ENCODE results near the gene HSPA5.
"Not testable (repeated sequence)": the region's sequence is repeated elsewhere in the genome, so short reads cannot be mapped to it uniquely, and the experiment has no call there.

HSPA5 gene

DNA sequence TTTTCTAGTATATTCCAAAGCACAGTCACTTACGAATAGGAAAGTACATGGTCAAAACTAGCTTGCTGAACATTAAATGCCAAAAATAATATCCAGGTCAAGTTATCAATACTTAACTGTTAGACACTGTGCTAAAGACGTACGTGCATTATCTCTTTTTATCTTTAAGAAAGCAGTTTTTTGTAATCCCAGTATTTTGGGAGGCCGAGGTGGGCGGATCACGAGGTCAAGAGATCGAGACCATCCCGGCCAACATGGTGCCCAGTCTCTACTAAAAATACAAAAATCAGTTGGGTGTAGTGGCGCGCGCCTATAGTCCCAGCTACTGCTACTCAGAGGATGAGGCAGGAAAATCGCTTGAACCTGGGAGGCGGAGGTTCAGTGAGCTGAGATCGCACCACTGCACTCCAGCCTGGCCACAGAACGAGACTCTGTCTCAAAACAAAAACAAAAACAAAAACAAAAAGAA is 2.7 kb upstream of the HSPA5 start:
- no peak for DNase-seq

DNA sequence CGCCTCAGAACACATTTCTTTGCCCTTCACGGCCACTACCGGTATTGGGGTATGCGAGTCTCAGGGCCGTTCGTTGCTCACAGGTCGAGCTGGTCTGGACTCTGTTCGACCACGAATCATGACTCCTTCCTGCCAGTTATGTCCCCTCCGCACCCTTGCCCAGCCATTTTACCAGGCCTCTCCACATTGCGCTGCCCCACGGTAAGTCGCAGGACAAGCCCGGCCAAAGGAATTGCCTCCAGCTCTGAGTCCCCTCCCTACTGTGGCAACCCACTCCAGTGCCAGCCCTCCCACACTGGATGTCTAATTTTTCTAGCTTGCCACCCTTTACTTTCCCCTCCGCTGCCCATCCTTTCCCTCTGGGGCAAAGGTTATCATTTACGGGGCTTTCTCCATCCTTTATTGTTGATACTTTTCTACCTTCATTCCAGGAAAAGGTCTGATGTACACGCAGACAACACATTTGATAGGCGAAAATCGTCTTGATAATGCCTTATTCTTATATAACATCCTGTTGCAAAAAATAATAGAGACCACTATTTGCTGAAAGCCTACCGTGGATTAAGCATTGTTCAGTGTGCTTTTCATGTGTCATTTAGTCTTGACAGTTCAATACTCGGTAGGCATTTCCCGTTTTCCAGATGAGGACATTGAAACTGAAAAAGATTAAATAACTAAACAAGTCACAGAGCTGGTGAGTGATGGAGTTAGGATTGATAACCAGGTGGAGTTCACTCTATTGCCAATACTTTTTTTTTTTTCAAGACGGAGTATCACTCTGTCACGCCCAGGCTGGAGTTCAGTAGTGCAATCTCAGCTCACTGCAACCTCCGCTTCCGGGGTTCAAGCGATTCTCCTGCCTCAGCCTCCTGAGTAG is 958 bp upstream of the HSPA5 start:
- peak in 13 of 56 donors; percentile 6 to 71 (median 44) for DNase-seq

DNA sequence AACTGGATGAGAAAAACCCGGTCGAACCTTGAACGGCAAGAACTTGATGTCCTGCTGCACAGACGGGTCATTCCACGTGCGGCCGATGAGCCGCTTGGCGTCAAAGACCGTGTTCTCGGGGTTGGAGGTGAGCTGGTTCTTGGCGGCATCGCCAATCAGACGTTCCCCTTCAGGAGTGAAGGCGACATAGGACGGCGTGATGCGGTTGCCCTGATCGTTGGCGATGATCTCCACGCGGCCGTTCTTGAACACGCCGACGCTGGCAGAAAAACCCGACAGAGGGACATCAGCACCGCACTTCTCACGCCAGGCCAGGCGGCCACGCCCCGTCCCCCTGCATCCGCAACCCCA is 519 bp downstream of the HSPA5 start:
- DNase-seq, result peak in 9 of 56 donors; percentile 28 to 46 (median 36)

DNA sequence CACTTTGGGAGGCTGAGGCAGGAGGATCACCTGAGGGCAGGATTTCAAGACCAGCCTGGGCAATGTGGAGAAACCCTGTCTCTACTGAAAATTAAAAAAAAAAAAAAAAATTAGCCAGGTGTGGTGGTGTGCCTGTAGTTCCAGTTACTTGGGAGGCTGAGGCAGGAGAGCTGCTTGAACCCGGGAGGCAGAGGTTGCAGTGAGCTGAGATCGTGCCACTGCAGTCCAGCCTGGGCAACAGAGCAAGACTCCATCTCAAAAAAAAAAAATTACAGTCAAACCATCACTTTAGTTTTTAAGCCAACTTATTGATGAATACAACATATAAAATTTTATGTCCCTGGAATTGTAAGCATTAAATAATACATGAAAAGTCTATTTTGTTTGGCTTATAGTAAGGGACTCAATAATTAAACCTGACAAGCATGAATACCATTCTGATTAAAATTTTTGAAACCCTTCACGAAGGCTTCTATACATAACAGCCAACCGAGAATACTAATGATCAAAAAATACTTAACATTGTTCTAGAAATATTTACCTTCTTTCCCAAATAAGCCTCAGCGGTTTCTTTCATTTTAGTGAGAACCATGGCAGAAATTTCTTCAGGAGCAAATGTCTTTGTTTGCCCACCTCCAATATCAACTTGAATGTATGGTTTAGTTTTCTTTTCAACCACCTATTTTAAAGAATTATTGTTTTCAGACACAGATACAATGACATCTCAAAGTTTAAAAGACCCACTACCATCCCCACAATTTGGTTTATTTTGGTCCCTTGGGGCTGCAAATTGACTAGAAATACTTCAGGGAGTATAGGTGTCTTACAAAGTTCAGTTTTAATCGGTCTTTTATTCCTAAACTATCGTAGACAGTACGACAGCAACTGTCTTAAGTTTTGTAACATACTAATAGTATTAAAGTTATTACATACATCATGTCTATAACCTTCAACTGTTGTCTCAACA is 1.2 kb downstream of the HSPA5 start:
- DNase-seq, result no peak

- DNase-seq, result no peak
These were observed 2.2 kb downstream of the HSPA5 start for GRCh38 chr9:125238915-125239446.

DNA sequence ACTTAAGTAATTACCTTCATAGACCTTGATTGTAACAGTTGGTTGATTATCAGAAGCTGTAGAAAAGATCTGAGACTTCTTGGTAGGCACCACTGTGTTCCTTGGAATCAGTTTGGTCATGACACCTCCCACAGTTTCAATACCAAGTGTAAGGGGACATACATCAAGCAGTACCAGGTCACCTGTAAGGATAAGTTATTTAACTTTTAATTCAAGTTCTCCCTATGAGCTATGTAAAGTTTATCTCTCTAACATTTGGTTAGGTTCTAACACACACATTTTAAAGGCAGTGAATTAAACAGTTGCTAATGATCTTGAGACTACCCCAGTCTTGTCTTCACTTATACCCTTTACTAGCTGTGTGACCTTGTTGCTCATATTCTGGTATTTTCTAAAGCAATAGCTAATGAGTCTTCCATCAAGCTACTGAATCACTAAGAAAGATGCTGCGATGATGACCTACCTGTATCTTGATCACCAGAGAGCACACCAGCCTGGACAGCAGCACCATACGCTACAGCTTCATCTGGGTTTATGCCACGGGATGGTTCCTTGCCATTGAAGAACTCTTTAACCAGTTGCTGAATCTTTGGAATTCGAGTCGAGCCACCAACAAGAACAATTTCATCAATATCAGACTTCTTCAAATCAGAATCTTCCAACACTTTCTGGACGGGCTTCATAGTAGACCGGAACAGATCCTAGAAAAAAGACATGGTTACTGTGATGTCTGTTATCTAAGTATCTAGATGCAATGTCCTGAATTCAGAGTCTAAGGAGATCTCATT is 2.8 kb downstream of the HSPA5 start:
- no peak for DNase-seq

GRCh38 chr9:125236520-125237159 is 4.5 kb downstream of the HSPA5 start:
- not testable (repeated sequence) for DNase-seq

GRCh38 chr9:125235804-125236519 is 5.2 kb downstream of the HSPA5 start:
- DNase-seq, result no peak

GRCh38 chr9:125234099-125234498 is 7.0 kb downstream of the HSPA5 start:
- not testable (repeated sequence) for DNase-seq

- DNase-seq, result peak in 1 of 56 donors; percentile 4
These were observed 7.5 kb downstream of the HSPA5 start for GRCh38 chr9:125233678-125234077.

- DNase-seq, result peak in 5 of 56 donors; percentile 1 to 18 (median 6)
These were observed 13.4 kb downstream of the HSPA5 start for GRCh38 chr9:125227761-125228160.

- not testable (repeated sequence) for DNase-seq
These were observed 16.3 kb downstream of the HSPA5 start for GRCh38 chr9:125224858-125225257.

DNA sequence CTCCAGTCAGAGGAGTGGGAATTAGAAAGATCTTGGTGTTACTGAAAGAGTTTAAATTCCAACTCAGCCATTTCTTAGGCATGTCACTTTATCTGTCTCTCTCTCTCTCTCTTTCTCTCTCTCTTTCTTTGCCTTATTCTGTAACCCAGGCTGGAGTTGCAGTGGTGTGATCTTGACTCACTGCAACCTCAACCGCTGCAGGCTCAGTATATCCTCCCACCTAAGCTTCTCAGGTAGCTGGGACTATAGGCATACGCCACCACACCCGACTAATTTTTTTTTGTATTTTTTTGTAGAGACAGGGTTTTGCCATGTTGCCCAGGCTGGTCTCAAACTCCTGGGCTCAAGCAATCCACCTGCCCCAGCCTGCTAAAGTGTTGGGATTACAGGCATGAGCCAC is 22.5 kb downstream of the HSPA5 start:
- no peak for DNase-seq

DNA sequence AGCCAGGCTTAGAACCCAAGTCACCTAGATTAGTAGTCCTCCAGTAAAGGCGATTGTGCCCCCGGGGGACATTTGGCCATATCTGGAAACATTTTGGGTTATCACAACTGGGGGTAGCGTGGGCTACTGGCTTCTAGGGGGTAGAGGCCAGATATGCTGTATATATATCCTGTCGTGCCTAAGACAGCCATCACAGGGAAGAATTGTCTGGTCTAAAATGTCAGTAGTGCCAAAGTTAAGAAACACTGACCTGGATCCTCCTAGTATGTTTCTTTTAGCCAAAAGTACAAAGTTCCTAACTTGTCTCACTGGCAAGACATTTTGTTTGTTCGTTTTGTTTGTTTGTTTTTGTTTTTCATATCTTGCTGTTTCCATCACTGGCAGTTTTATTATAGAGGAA is 27.0 kb downstream of the HSPA5 start:
- no peak for DNase-seq

- DNase-seq, result no peak
These were observed 36.7 kb downstream of the HSPA5 start for GRCh38 chr9:125204477-125204876.

DNA sequence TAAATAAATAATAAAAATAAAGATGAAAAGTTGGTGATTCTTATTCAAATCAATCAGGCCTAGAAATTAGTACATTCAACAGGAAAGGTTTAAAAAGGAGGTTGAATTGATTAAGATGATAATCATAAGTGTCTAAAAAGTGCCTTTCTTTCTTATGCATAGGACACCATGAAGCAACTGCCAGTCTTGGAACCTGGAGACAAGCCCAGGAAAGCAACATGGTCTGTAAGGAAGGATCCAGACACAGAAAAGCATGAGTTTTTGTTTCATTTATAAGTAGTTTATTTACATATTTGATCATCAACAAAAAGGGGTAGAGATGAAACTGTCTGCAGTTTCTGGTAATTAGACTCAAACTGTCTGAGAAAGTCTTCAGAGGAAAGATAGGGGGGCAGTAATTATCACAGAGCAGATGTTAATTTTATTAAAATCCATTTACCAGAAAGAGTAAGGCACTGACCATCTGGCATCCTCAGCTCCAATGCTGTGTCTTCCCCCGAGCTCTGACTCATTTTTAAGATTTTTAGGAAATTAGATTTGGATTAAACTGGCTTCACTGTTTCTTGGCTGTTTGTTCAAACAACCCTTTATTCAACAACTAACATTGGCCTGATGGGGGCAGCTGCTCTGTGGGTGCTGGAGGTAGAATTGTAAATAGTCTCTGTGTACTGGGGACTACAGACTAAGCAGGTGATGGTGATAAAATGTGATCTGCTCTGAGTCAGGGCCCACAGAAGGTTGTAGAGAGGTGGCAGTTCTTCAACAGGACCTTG is 38.1 kb downstream of the HSPA5 start:
- DNase-seq, result peak in 4 of 56 donors; percentile 5 to 16 (median 10)

- peak; percentile 35 to 91 (median 78) for DNase-seq
These were observed 40.7 kb downstream of the HSPA5 start, which contains the start of gene RABEPK for GRCh38 chr9:125200216-125201047. RABEPK (plus strand) TSS chr9:125200542; CDS start chr9:125203014, 2,472 bp downstream.

- not testable (repeated sequence) for DNase-seq
These were observed 45.6 kb downstream of the HSPA5 start for GRCh38 chr9:125195591-125195990.

Data from amygdala (tissue), 56 donors.